ENCODE results near the gene RNF186. TPM values are rescaled to one million over a fixed set of nuclear protein-coding genes. Genes with fewer than 3 reads are reported as not detected.

Gene RNF186
- total RNA-seq, 2 experiments from 2014 or later = not detected

DNA sequence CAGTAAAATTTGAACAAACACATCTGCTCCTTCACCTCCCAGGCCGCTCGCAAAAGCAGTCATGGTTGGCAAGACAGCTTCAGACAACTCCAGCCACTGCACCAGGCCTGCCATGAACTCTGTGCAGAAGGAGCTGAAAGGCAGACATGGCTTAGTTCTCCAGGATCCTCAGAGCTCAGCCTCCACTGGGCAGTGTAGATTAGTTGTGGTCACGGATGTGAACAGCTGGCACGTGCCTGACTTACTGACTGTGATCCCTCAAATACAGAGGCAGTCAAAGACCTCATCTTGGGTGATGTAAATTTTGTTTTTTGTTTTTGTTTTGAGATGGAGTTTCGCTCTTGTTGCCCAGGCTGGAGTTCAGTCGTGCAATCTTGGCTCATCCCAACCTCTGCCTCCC lies 43.7 kb downstream of the RNF186 start:
- ChIA-PET CTCF (interaction anchor here (1.3 kb wide), 1 partner anchor 10 kb away, joined by 4 read pairs; no protein-coding TSS in a partner anchor), POLR2A (no interaction called here)

- ChIA-PET CTCF (interaction anchor here (1.3 kb wide), 1 partner anchor 9 kb away, joined by 4 read pairs; no protein-coding TSS in a partner anchor), POLR2A (no interaction called here)
These were observed 44.5 kb downstream of the RNF186 start for GRCh38 chr1:19770436-19771190.

DNA sequence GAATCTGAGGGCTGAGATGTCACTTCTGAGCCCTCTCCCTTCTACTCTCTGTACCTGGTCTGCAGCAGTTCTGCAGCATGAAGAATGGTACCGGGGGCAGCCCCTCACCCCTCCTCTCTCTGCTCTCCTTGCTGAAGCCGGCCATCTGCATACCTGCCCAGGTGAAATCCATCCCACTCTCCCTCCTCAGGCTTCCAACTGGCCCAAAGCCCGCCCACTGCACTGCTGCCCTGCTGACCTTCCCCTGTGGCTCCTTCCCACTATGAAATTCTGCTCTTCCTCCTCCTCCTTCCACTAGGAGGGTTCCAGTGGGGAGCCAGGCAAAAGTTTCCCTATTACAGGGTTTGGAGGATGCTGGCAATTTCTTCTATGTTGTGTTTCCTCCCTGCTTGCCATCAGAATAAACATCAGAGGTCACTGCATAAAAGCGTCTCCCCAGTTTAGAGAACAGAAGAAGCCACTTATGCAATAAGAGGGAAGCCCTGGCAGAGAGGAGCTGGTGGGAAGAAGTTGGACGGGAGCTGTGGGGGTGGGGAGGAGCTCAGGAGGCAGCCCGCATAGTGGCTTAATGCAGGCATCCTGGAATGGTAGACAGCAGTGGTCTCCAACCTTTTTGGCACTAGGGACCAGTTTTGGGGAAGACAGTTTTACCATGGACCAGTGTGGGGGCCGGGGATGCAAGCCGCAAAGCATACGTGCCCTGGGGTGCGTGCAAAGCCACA lies 45.7 kb downstream of the RNF186 start:
- CTCF ChIA-PET = no interaction called here
- POLR2A ChIA-PET = no interaction called here

- ChIA-PET POLR2A (no interaction called here), CTCF (no interaction called here)
These were observed 46.5 kb downstream of the RNF186 start for GRCh38 chr1:19768353-19769210.

GRCh38 chr1:19765623-19766022 lies 49.5 kb downstream of the RNF186 start:
- POLR2A ChIA-PET = no interaction called here
- CTCF ChIA-PET = no interaction called here

- ChIA-PET POLR2A (no interaction called here), CTCF (no interaction called here)
These were observed 50.2 kb downstream of the RNF186 start for GRCh38 chr1:19764848-19765247.

Other genes starting within 250 kb of the RNF186 start
- 10 to 100 TPM; 38.0 to 41.1 TPM for gene NBL1, start 171.0 kb downstream of the RNF186 start, total RNA-seq
- gene HTR6, start 150.4 kb downstream of the RNF186 start, total RNA-seq = not detected
- 10 to 100 TPM; 13.0 to 13.2 TPM for gene TMCO4, start 15.4 kb downstream of the RNF186 start, total RNA-seq
- 1 to 10 TPM; 7.3 to 7.5 TPM for gene OTUD3, start 67.1 kb upstream of the RNF186 start, total RNA-seq
- not detected for gene PLA2G2E, start 108.3 kb upstream of the RNF186 start, total RNA-seq
- gene PLA2G2A, start 164.3 kb upstream of the RNF186 start, total RNA-seq = not detected

Data from activated CD8-positive, alpha-beta memory T cell treated with anti-CD3 and anti-CD28 coated beads for 36 hours (primary cell).